ENCODE measurements around the gene GALNT14. TPM values are rescaled to one million over a fixed set of nuclear protein-coding genes. Genes with fewer than 3 reads are reported as not detected.

GALNT14 gene
- total and polyA plus RNA-seq, 2 of the 8 experiments (the other 6 are each of a cell fraction or from before 2014, with no cell fraction given) = 13.0 to 13.7 TPM

GRCh38 chr2:30968660-30969397 is 169.4 kb downstream of the GALNT14 start (continued):
- no peak for TF ChIP-seq SP4 (IDR thresholded peaks at IDR 0.05; ENCODE audit: low read length)
- TF ChIP-seq SP2 (IDR thresholded peaks at IDR 0.05; ENCODE audit: low read length) = no peak
- no peak for TF ChIP-seq SP1 (IDR thresholded peaks at IDR 0.05; ENCODE audit: low read depth, low read length)

Measured in H1 (cell line).